Upper lobe of left lung (tissue), 6 donors: ENCODE results near the gene ZC3H4. TPM values are rescaled to one million over a fixed set of nuclear protein-coding genes. Genes with fewer than 3 reads are reported as not detected.

Experiments
- ATAC-seq, 2 donors: fragments of 200-7000 bp; cut with Tn5 transposase; one replicate each; pipeline ENCODE4 v1.9.1; 2022; ENCODE audit warnings: mild to moderate bottlenecking in 2 of 2, moderate library complexity in 2 of 2; ENCODE audit not compliant: low FRiP score in 2 of 2
- DNase-seq, 2 donors: peaks; one replicate each; pipeline ENCODE4 v3.0.0-alpha.2; 2019 to 2020
- H3K27ac ChIP-seq, 4 donors: fragments of 200-600 bp; sonication (generic); one replicate each; pipeline ENCODE4 v1.5.1; 2016 to 2019
- H3K27me3 ChIP-seq, 4 donors: fragments of 200-600 bp; sonication (generic); one replicate each; pipeline ENCODE4 v1.5.1; 2017 to 2019
- H3K36me3 ChIP-seq, 4 donors: fragments of 200-600 bp; sonication (generic); one replicate each; pipeline ENCODE4 v1.5.1; 2016 to 2019
- H3K4me1 ChIP-seq, 4 donors: fragments of 200-600 bp; sonication (generic); one replicate each; pipeline ENCODE4 v1.5.1; 2018 to 2019
- H3K4me3 ChIP-seq, 4 donors: fragments of 200-600 bp; sonication (generic); one replicate each; pipeline ENCODE4 v1.5.1; 2017 to 2019; ENCODE audit warnings: mild to moderate bottlenecking in 2 of 4, moderate library complexity in 1 of 4
- H3K9me3 ChIP-seq, 4 donors: fragments of 200-600 bp; sonication (generic); one replicate each; pipeline ENCODE4 v1.5.1; 2018 to 2019
- EP300 ChIP-seq, 4 donors: sonication (generic); formaldehyde crosslinking; IDR thresholded peaks; one replicate each; pipeline ENCODE4 v1.5.1; 2017; ENCODE audit warnings: antibody characterized with exemption in 4 of 4, control low read depth in 2 of 4
- POLR2A ChIP-seq, 4 donors: fragments of 450-650 bp; IDR thresholded peaks; one replicate each; pipeline ENCODE4 v1.5.1; 2016 to 2017; ENCODE audit warnings: antibody characterized with exemption in 4 of 4, mild to moderate bottlenecking in 2 of 4
- POLR2AphosphoS5 ChIP-seq, 2 donors: sonication (generic); formaldehyde crosslinking; IDR thresholded peaks; one replicate each; pipeline ENCODE4 v1.5.1; 2017; ENCODE audit warnings: antibody characterized with exemption in 2 of 2
- WGBS, 2 donors: methylation state at CpG; one replicate each; pipeline ENCODE4 v1.1.5; 2017 to 2018; 5-methylcytosine and 5-hydroxymethylcytosine counted together
- total RNA-seq, 6 donors: library from RNA; depleted of rRNA in 4 of 6; stranded (reverse); fragments of >200 nt in 4 of 6; gene quantifications; one replicate each; pipeline versions ENCODE4 v1.1.0 to v1.2.1, GENCODE V29; 2016 to 2021
- TF ChIP-seq, protein P1 (sequence below), 6 experiments: fragments of 450-650 bp in 4 of 6; fragments of 200-600 bp in 2 of 6; sonication (generic) in 2 of 6; IDR thresholded peaks; one replicate each; pipeline ENCODE4 v1.5.1; 2016 to 2019; ENCODE audit warnings: antibody characterized with exemption in 6 of 6
- donor health status: DM: no; HTN: no; CAD: no; lungs with moderate emphysema.
- donor health status: DM: no; HTN: yes; CAD: no; lungs with severe emphysema.

Gene ZC3H4
- total RNA-seq, 6 donors from 2014 or later, result 28.6 to 57.6 (median 44.1) TPM

GRCh38 chr19:47125669-47125938, 12.0 kb upstream of the ZC3H4 start:
- no peak overlapping the region for H3K4me3 ChIP-seq
- no peaks in the 10 kb centered on the region for H3K27me3 ChIP-seq
- no peak for ATAC-seq
- H3K9me3 ChIP-seq, result no peaks in the 10 kb centered on the region
- peaks cover 0 to 11% (median 7%) of the 10 kb centered on the region in 4 donors for H3K4me1 ChIP-seq
- no peaks in the 10 kb centered on the region for H3K36me3 ChIP-seq
- no peak for DNase-seq
- TF ChIP-seq EP300 (IDR thresholded peaks at IDR 0.05) (no peak), POLR2A (IDR thresholded peaks at IDR 0.05) (no peak)
- peak overlapping the region in 2 of 4 donors; percentile 32 to 46 for H3K27ac ChIP-seq

GRCh38 chr19:47124937-47125668, 11.5 kb upstream of the ZC3H4 start:
- no peak overlapping the region for H3K4me3 ChIP-seq
- DNase-seq, result peak in 1 of 2 donors; percentile 31
- peak overlapping the region in 2 of 4 donors; percentile 32 to 46 for H3K27ac ChIP-seq
- no peaks in the 10 kb centered on the region for H3K9me3 ChIP-seq
- 38 to 40% methylated on average over 8 of the region's 8 CpGs for WGBS, 2 donors
- no peaks in the 10 kb centered on the region for H3K27me3 ChIP-seq
- H3K4me1 ChIP-seq, result peaks cover 0 to 8% (median 5%) of the 10 kb centered on the region in 4 donors
- peak; percentile 83 to 87 for ATAC-seq
- H3K36me3 ChIP-seq, result no peaks in the 10 kb centered on the region
- no peak for TF ChIP-seq EP300 (IDR thresholded peaks at IDR 0.05)
- TF ChIP-seq, protein P1, sequence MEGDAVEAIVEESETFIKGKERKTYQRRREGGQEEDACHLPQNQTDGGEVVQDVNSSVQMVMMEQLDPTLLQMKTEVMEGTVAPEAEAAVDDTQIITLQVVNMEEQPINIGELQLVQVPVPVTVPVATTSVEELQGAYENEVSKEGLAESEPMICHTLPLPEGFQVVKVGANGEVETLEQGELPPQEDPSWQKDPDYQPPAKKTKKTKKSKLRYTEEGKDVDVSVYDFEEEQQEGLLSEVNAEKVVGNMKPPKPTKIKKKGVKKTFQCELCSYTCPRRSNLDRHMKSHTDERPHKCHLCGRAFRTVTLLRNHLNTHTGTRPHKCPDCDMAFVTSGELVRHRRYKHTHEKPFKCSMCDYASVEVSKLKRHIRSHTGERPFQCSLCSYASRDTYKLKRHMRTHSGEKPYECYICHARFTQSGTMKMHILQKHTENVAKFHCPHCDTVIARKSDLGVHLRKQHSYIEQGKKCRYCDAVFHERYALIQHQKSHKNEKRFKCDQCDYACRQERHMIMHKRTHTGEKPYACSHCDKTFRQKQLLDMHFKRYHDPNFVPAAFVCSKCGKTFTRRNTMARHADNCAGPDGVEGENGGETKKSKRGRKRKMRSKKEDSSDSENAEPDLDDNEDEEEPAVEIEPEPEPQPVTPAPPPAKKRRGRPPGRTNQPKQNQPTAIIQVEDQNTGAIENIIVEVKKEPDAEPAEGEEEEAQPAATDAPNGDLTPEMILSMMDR (IDR thresholded peaks at IDR 0.05), result peak; percentile 50 to 84 (median 76)

GRCh38 chr19:47123406-47123805, 9.8 kb upstream of the ZC3H4 start:
- no peak overlapping the region for H3K4me3 ChIP-seq
- TF ChIP-seq, protein P1 (IDR thresholded peaks at IDR 0.05), result no peak
- TF ChIP-seq POLR2A (IDR thresholded peaks at IDR 0.05), result no peak
- no peak for TF ChIP-seq POLR2AphosphoS5 (IDR thresholded peaks at IDR 0.05)
- TF ChIP-seq EP300 (IDR thresholded peaks at IDR 0.05), result no peak
- peaks cover 0 to 8% (median 5%) of the 10 kb centered on the region in 4 donors for H3K4me1 ChIP-seq
- no peak for ATAC-seq
- WGBS, 2 donors, result 90 to 94% methylated on average over 7 of the region's 7 CpGs
- H3K36me3 ChIP-seq, result no peaks in the 10 kb centered on the region
- H3K27me3 ChIP-seq, result no peaks in the 10 kb centered on the region
- no peak for DNase-seq
- H3K9me3 ChIP-seq, result no peaks in the 10 kb centered on the region
- H3K27ac ChIP-seq, result no peak overlapping the region

GRCh38 chr19:47122359-47123335, 9.1 kb upstream of the ZC3H4 start:
- H3K4me3 ChIP-seq, result no peak overlapping the region
- no peaks in the 10 kb centered on the region for H3K27me3 ChIP-seq
- no peak overlapping the region for H3K27ac ChIP-seq
- H3K9me3 ChIP-seq, result no peaks in the 10 kb centered on the region
- H3K36me3 ChIP-seq, result no peaks in the 10 kb centered on the region
- 83 to 84% methylated on average over 14 of the region's 14 CpGs for WGBS, 2 donors
- DNase-seq (no peak), ATAC-seq (peak in 1 of 2 donors; percentile 60)
- peaks cover 0 to 8% (median 5%) of the 10 kb centered on the region in 4 donors for H3K4me1 ChIP-seq
- TF ChIP-seq POLR2A (IDR thresholded peaks at IDR 0.05) (no peak), POLR2AphosphoS5 (IDR thresholded peaks at IDR 0.05) (no peak), EP300 (IDR thresholded peaks at IDR 0.05) (no peak)
- TF ChIP-seq, protein P1 (IDR thresholded peaks at IDR 0.05), result no peak

- H3K4me1 ChIP-seq, result peaks cover 0 to 6% (median 4%) of the 10 kb centered on the region in 4 donors
- TF ChIP-seq POLR2AphosphoS5 (IDR thresholded peaks at IDR 0.05), result no peak
- TF ChIP-seq, protein P1 (IDR thresholded peaks at IDR 0.05), result no peak
- TF ChIP-seq POLR2A (IDR thresholded peaks at IDR 0.05), result no peak
- no peak for TF ChIP-seq EP300 (IDR thresholded peaks at IDR 0.05)
- H3K4me3 ChIP-seq, result no peak overlapping the region
- ATAC-seq (no peak), DNase-seq (no peak)
- H3K36me3 ChIP-seq, result no peaks in the 10 kb centered on the region
- WGBS, 2 donors, result 90 to 93% methylated on average over 6 of the region's 6 CpGs
- no peaks in the 10 kb centered on the region for H3K9me3 ChIP-seq
- no peaks in the 10 kb centered on the region for H3K27me3 ChIP-seq
- H3K27ac ChIP-seq, result no peak overlapping the region
Measured at GRCh38 chr19:47120470-47121067, 7.0 kb upstream of the ZC3H4 start.
